ENCODE results near the gene MEIS1.

The MEIS1 gene

GRCh38 chr2:66429693-66430504 lies 5.0 kb upstream of the MEIS1 start:
- TF ChIP-seq EZH2 (IDR thresholded peaks at IDR 0.05) (no peak), FOXP2 (optimal IDR thresholded peaks at IDR 0.05; ENCODE audit: control extremely low read depth, extremely low read length, insufficient read depth) (no peak), POLR2AphosphoS5 (IDR thresholded peaks at IDR 0.05; ENCODE audit: borderline replicate concordance, low read depth, low read length) (no peak; the same call in 1 of the 2 replicates)
- peak overlapping the region; percentile 98 for H3K27ac ChIP-seq
- peak overlapping the region; percentile 80 for H3K9ac ChIP-seq (ENCODE audit: insufficient read length)
- H3K9me3 ChIP-seq (ENCODE audit: low read depth, low read length), result no peaks in the 10 kb centered on the region
- DNase-seq (ENCODE audit: low read depth, low spot score), result no peak
- no peaks in the 10 kb centered on the region for H3K36me3 ChIP-seq (ENCODE audit: insufficient read depth, low read length)
- H3K4me3 ChIP-seq, result peak overlapping the region; percentile 82

GRCh38 chr2:66430505-66431273 lies 4.2 kb upstream of the MEIS1 start:
- H3K27ac ChIP-seq, result peak overlapping the region; percentile 98
- peak overlapping the region; percentile 82 for H3K4me3 ChIP-seq
- DNase-seq (ENCODE audit: low read depth, low spot score), result no peak
- H3K9ac ChIP-seq (ENCODE audit: insufficient read length), result peak overlapping the region; percentile 80
- peaks cover 1% of the 10 kb centered on the region; the same call in 1 of the 2 replicates for H3K36me3 ChIP-seq (ENCODE audit: insufficient read depth, low read length)
- TF ChIP-seq EZH2 (IDR thresholded peaks at IDR 0.05) (no peak), FOXP2 (optimal IDR thresholded peaks at IDR 0.05; ENCODE audit: control extremely low read depth, extremely low read length, insufficient read depth) (no peak), POLR2AphosphoS5 (IDR thresholded peaks at IDR 0.05; ENCODE audit: borderline replicate concordance, low read depth, low read length) (no peak)
- H3K9me3 ChIP-seq (ENCODE audit: low read depth, low read length), result no peaks in the 10 kb centered on the region

GRCh38 chr2:66431274-66431642 lies 3.7 kb upstream of the MEIS1 start:
- H3K9me3 ChIP-seq (ENCODE audit: low read depth, low read length), result no peaks in the 10 kb centered on the region
- H3K4me3 ChIP-seq, result peak overlapping the region; percentile 82
- TF ChIP-seq EZH2 (IDR thresholded peaks at IDR 0.05), result no peak
- TF ChIP-seq FOXP2 (optimal IDR thresholded peaks at IDR 0.05; ENCODE audit: control extremely low read depth, extremely low read length, insufficient read depth), result no peak
- no peak for TF ChIP-seq POLR2AphosphoS5 (IDR thresholded peaks at IDR 0.05; ENCODE audit: borderline replicate concordance, low read depth, low read length)
- H3K27ac ChIP-seq, result peak overlapping the region; percentile 98
- no peak for DNase-seq (ENCODE audit: low read depth, low spot score)
- peak overlapping the region; percentile 80 for H3K9ac ChIP-seq (ENCODE audit: insufficient read length)
- H3K36me3 ChIP-seq (ENCODE audit: insufficient read depth, low read length), result peaks cover 4% of the 10 kb centered on the region; the same call in 1 of the 2 replicates

- peak overlapping the region; percentile 88 for H3K9ac ChIP-seq (ENCODE audit: insufficient read length)
- no peaks in the 10 kb centered on the region for H3K9me3 ChIP-seq (ENCODE audit: low read depth, low read length)
- H3K36me3 ChIP-seq (ENCODE audit: insufficient read depth, low read length), result peaks cover 10% of the 10 kb centered on the region; the same call in 1 of the 2 replicates
- TF ChIP-seq POLR2AphosphoS5 (IDR thresholded peaks at IDR 0.05; ENCODE audit: borderline replicate concordance, low read depth, low read length), result no peak
- TF ChIP-seq EZH2 (IDR thresholded peaks at IDR 0.05), result no peak
- TF ChIP-seq FOXP2 (optimal IDR thresholded peaks at IDR 0.05; ENCODE audit: control extremely low read depth, extremely low read length, insufficient read depth), result no peak
- H3K27ac ChIP-seq, result peak overlapping the region; percentile 98
- peak overlapping the region; percentile 82 for H3K4me3 ChIP-seq
- no peak for DNase-seq (ENCODE audit: low read depth, low spot score)
These were observed 2.9 kb upstream of the MEIS1 start for GRCh38 chr2:66431846-66432587.

- TF ChIP-seq EZH2 (IDR thresholded peaks at IDR 0.05) (no peak), POLR2AphosphoS5 (IDR thresholded peaks at IDR 0.05; ENCODE audit: borderline replicate concordance, low read depth, low read length) (peak; percentile 66)
- no peaks in the 10 kb centered on the region for H3K9me3 ChIP-seq (ENCODE audit: low read depth, low read length)
- DNase-seq (ENCODE audit: low read depth, low spot score), result no peak
- peaks cover 20% of the 10 kb centered on the region for H3K36me3 ChIP-seq (ENCODE audit: insufficient read depth, low read length)
- H3K4me3 ChIP-seq, result peak overlapping the region; percentile 82
- peak overlapping the region; percentile 99 for H3K9ac ChIP-seq (ENCODE audit: insufficient read length)
- H3K27ac ChIP-seq, result peak overlapping the region; percentile 100
These were observed 1.9 kb upstream of the MEIS1 start for GRCh38 chr2:66432801-66433694.

GRCh38 chr2:66433695-66433944 lies 1.3 kb upstream of the MEIS1 start:
- peak overlapping the region; percentile 99 for H3K9ac ChIP-seq (ENCODE audit: insufficient read length)
- peak overlapping the region; percentile 100 for H3K27ac ChIP-seq

GRCh38 chr2:66433945-66434678 lies 813 bp upstream of the MEIS1 start:
- TF ChIP-seq EZH2 (IDR thresholded peaks at IDR 0.05) (no peak), POLR2AphosphoS5 (IDR thresholded peaks at IDR 0.05; ENCODE audit: borderline replicate concordance, low read depth, low read length) (0 out of 2 replicates have a peak, but pooled peaks have one; percentile 56), FOXP2 (optimal IDR thresholded peaks at IDR 0.05; ENCODE audit: control extremely low read depth, extremely low read length, insufficient read depth) (peak; percentile 90)
- H3K9ac ChIP-seq (ENCODE audit: insufficient read length), result peak overlapping the region; percentile 99
- no peak for DNase-seq (ENCODE audit: low read depth, low spot score)
- peak overlapping the region; percentile 82 for H3K4me3 ChIP-seq
- H3K36me3 ChIP-seq (ENCODE audit: insufficient read depth, low read length), result peaks cover 31% of the 10 kb centered on the region
- peak overlapping the region; percentile 100 for H3K27ac ChIP-seq
- no peaks in the 10 kb centered on the region for H3K9me3 ChIP-seq (ENCODE audit: low read depth, low read length)

More at GRCh38 chr2:66433695-66433944, 1.3 kb upstream of the MEIS1 start:
- TF ChIP-seq FOXP2 (optimal IDR thresholded peaks at IDR 0.05; ENCODE audit: control extremely low read depth, extremely low read length, insufficient read depth), result no peak
- TF ChIP-seq EZH2 (IDR thresholded peaks at IDR 0.05), result no peak
- TF ChIP-seq POLR2AphosphoS5 (IDR thresholded peaks at IDR 0.05; ENCODE audit: borderline replicate concordance, low read depth, low read length), result no peak
- no peak for DNase-seq (ENCODE audit: low read depth, low spot score)
- Histone ChIP-seq H3K9me3 (ENCODE audit: low read depth, low read length) (no peaks in the 10 kb centered on the region), H3K36me3 (ENCODE audit: insufficient read depth, low read length) (peaks cover 26% of the 10 kb centered on the region), H3K4me3 (peak overlapping the region; percentile 82)
